HUDEP-2 (cell line): ENCODE measurements around the gene IKZF1.
A peak's percentile ranks its signal among the peaks of the same experiment; 100 is the strongest.

Experiments used
- DNase-seq, 76 experiments: peaks; one replicate each; lab custom pipeline; 2025; ENCODE audit not compliant: unreplicated experiment in 76 of 76; lab: John Stamatoyannopoulos, UW

The IKZF1 gene

DNA sequence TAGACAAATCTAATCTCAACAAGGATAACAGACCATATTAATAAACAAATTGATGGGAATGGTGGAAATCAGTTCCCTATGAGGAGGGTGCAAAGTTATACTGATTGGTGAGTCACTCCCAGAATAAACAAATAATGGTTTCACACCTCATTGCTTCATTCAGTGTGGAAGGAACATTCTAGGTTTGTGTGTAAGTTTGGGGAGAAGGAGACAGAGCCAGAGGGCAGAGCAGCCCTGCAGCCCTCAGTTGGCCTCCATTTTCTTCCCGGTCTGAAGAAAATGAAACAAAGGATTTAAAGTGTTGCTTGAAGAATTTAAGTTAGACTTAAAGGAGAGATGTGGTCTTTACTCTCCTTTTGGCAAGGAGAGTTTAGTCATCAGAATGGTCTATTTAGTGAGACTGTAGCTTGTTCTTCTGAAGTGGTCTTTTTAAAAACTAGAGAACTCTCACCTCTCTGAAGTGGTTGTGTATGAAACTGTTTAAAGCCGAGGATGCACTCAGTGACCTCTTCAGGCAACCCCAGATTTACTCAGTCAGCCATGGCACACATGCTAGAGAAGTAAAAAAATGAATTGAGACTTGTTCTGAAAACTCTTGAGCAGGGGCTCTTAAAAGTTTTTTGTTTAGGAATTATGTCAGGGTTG is 27.2 kb downstream of the IKZF1 start:
- DNase-seq, result no peak

- DNase-seq, result peak in 2 of 76 experiments; percentile 24 to 30
These were observed 28.0 kb downstream of the IKZF1 start for GRCh38 chr7:50332241-50333165.

DNA sequence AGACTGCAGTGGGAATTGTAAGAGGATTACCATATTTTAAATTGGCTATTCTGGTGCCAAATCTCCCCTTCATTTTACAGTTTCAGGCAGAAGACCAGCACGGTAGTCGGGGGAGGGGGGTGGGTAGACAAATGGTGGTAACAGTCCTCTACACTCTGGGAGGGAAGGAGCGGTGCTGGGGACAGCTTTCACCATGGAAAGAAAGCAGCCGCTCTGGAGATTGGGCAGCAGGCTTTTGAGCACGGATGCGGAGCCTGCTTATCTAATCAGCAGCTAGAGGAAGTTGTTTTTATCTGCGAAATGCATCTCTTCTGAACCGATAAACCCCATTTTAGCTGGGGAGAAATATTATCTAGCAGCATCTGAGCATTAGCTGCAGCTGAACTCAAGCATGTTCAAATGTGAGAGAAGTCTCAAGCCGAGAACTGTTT is 28.7 kb downstream of the IKZF1 start:
- DNase-seq, result peak in 58 of 76 experiments; percentile 6 to 77 (median 46)

GRCh38 chr7:50334341-50334994 is 30.0 kb downstream of the IKZF1 start:
- DNase-seq, result no peak

DNA sequence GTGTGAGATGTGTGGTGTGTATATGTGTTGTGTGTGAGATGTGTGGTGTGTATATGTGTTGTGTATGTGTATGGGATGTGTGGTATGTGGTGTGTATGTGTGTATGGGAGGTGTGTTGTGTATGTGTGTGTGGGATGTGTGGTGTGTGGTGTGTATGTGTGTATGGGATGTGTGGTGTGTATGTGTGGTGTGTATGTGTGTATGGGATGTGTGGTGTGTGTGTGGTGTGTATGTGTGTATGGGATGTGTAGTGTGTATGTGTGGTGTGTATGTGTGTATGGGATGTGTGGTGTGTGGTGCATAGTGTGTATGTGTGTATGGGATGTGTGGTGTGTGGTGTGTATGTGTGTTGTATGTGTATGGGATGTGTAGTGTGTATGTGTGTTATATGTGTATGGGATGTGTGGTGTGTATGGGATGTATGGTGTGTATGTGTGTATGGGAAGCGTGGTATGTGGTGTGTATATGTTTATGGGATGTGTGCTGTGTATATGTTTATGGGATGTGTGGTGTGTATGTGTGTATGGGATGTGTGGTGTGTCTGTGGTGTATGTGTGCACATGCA is 30.8 kb downstream of the IKZF1 start:
- no peak for DNase-seq

GRCh38 chr7:50335795-50336754 is 31.6 kb downstream of the IKZF1 start:
- peak in 73 of 76 experiments; percentile 23 to 92 (median 73) for DNase-seq

- no peak for DNase-seq
These were observed 32.6 kb downstream of the IKZF1 start for GRCh38 chr7:50336894-50337703.

DNA sequence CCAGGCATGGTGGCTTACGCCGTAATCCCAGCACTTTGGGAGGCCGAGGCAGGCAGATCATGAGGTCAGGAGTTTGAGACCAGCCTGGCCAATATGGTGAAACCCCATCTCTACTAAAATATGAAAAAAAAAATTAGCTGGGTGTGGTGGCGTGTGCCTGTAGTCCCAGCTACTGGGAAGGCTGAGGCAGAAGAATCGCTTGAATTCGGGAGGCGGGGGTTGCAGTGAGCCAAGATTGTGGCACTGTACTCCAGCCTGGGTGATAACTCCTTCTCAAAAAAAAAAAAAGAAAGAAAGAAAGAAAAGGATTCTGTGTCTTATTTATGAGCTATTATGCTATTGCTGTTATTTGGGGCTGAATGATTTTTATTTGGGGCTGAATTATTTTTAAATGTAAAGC is 35.0 kb downstream of the IKZF1 start:
- peak in 11 of 76 experiments; percentile 11 to 47 (median 29) for DNase-seq

DNA sequence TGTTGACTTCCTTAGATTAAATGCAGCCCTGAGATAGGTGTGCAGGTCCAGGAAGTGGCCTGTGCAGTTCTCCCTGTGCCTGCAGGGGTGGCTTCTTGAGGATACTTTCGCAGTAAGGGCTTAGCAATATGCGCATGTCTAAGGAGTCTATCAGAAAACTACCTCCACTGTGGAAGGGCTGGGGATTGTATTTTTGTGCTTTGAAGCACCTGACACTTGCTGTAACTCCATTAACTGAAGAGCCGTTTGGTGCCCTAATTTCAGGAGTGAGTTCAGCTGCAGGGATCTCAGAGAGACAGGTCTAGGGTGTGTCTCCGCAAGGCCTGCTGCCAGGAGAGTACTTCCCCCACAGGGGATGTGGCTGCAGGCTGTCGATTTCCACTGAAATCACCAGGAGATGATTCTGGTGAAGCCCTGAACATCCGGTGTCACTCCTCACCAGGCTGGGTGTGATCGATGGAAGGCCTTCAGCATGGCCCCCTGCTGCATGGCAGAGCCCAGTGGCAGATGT is 35.5 kb downstream of the IKZF1 start:
- peak in 74 of 76 experiments; percentile 24 to 93 (median 81) for DNase-seq

GRCh38 chr7:50341724-50342123 is 37.2 kb downstream of the IKZF1 start:
- peak in 38 of 76 experiments; percentile 7 to 70 (median 33) for DNase-seq

DNA sequence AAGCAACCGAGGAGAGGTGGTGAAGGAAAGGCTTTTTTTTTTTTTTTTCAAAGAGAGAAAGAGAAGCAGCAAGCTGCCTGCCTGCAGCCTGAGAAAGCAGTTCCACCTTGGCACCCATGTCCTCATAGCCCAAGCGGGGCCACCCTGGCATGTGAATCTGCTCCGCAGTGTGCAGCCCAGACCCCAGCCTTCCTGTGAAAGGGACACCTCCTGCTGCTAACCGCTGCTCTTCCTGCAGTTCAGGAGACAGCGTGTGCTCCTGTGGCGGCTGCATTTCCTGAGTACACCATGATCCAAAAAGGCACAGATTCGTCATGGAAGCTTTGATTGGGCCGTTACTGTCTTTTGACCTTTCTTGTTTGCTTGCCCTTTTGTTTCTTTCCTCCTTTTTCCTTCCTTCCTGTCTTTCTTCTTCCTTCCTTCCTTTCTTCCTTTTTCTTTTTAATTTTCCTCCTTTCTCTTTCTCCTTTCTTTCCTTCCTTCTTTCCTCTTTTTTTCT is 38.1 kb downstream of the IKZF1 start:
- DNase-seq, result no peak

GRCh38 chr7:50346545-50347497 is 42.3 kb downstream of the IKZF1 start:
- DNase-seq, result peak in 22 of 76 experiments; percentile 15 to 57 (median 30)

GRCh38 chr7:50347693-50348092 is 43.2 kb downstream of the IKZF1 start:
- DNase-seq, result no peak

DNA sequence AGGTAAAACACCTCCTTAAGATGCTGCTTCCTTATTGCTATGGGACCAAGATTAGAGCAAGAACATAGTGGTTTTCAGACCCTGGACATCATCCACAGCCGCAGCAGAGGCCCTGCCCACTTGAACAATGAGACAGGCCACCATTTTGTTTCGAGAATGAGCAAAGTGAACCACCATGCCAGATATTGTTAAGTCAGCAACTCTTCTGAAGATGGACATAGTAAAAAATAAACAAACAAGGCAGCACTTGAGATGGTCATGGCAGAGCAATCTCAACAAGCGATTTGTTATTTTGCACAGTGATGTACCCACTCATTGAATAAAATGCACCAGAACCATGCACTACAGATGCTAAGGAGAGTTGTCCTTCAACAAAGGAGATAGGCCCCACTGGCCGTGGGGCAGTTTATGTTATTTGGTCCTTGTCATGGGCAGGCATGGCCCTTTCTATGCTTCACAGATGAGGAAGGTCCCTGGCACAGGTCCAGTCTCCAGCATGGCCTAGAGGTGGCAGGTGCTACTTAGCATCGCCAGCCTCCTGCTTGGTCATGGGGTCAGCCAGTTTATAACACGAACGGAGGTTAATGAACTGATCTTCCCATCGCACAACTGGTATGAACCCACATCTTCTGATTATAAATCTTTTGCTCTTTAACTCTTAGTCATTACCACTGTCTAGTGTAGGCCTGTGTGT is 44.1 kb downstream of the IKZF1 start:
- no peak for DNase-seq

- DNase-seq, result no peak
These were observed 44.9 kb downstream of the IKZF1 start for GRCh38 chr7:50349399-50349798.
